ENCODE results near the gene MYO19. TPM values are rescaled to one million over a fixed set of nuclear protein-coding genes. Genes with fewer than 3 reads are reported as not detected.

The MYO19 gene
- total and polyA plus RNA-seq, 9 of the 15 experiments (the other 6 are each of a cell fraction or from before 2014, with no cell fraction given): 21.6 to 176 (median 129) TPM

GRCh38 chr17:36463916-36464764 is 70.5 kb downstream of the MYO19 start (continued):
- TF ChIP-seq, protein P1, sequence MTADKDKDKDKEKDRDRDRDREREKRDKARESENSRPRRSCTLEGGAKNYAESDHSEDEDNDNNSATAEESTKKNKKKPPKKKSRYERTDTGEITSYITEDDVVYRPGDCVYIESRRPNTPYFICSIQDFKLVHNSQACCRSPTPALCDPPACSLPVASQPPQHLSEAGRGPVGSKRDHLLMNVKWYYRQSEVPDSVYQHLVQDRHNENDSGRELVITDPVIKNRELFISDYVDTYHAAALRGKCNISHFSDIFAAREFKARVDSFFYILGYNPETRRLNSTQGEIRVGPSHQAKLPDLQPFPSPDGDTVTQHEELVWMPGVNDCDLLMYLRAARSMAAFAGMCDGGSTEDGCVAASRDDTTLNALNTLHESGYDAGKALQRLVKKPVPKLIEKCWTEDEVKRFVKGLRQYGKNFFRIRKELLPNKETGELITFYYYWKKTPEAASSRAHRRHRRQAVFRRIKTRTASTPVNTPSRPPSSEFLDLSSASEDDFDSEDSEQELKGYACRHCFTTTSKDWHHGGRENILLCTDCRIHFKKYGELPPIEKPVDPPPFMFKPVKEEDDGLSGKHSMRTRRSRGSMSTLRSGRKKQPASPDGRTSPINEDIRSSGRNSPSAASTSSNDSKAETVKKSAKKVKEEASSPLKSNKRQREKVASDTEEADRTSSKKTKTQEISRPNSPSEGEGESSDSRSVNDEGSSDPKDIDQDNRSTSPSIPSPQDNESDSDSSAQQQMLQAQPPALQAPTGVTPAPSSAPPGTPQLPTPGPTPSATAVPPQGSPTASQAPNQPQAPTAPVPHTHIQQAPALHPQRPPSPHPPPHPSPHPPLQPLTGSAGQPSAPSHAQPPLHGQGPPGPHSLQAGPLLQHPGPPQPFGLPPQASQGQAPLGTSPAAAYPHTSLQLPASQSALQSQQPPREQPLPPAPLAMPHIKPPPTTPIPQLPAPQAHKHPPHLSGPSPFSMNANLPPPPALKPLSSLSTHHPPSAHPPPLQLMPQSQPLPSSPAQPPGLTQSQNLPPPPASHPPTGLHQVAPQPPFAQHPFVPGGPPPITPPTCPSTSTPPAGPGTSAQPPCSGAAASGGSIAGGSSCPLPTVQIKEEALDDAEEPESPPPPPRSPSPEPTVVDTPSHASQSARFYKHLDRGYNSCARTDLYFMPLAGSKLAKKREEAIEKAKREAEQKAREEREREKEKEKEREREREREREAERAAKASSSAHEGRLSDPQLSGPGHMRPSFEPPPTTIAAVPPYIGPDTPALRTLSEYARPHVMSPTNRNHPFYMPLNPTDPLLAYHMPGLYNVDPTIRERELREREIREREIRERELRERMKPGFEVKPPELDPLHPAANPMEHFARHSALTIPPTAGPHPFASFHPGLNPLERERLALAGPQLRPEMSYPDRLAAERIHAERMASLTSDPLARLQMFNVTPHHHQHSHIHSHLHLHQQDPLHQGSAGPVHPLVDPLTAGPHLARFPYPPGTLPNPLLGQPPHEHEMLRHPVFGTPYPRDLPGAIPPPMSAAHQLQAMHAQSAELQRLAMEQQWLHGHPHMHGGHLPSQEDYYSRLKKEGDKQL (CRISPR knock-in tag; IDR thresholded peaks at IDR 0.05; ENCODE audit: borderline replicate concordance): no peak
- TF ChIP-seq KLF10 (CRISPR knock-in tag; IDR thresholded peaks at IDR 0.05) (no peak), MIER1 (IDR thresholded peaks at IDR 0.05; ENCODE audit: low read depth) (peak; percentile 97), HDAC6 (IDR thresholded peaks at IDR 0.05; ENCODE audit: low read depth, low read length) (no peak), NFXL1 (CRISPR knock-in tag; IDR thresholded peaks at IDR 0.05) (no peak), ELF4 (CRISPR knock-in tag; IDR thresholded peaks at IDR 0.05) (no peak), CXXC5 (CRISPR knock-in tag; IDR thresholded peaks at IDR 0.05) (peak; percentile 71), STAG1 (CRISPR knock-in tag; IDR thresholded peaks at IDR 0.05; ENCODE audit: borderline replicate concordance) (no peak), MAFG (tag; conservative IDR thresholded peaks at IDR 0.05) (peak; percentile 70), ZNF764 (CRISPR knock-in tag; IDR thresholded peaks at IDR 0.05; ENCODE audit: low read depth) (no peak), SNRNP70 (optimal IDR thresholded peaks at IDR 0.05; ENCODE audit: low read depth, low read length) (no peak), ZNF76 (CRISPR knock-in tag; IDR thresholded peaks at IDR 0.05; ENCODE audit: borderline replicate concordance) (no peak), SREBF2 (CRISPR knock-in tag; IDR thresholded peaks at IDR 0.05) (no peak), E2F3 (CRISPR knock-in tag; IDR thresholded peaks at IDR 0.05) (no peak)
- TF ChIP-seq, protein P2, sequence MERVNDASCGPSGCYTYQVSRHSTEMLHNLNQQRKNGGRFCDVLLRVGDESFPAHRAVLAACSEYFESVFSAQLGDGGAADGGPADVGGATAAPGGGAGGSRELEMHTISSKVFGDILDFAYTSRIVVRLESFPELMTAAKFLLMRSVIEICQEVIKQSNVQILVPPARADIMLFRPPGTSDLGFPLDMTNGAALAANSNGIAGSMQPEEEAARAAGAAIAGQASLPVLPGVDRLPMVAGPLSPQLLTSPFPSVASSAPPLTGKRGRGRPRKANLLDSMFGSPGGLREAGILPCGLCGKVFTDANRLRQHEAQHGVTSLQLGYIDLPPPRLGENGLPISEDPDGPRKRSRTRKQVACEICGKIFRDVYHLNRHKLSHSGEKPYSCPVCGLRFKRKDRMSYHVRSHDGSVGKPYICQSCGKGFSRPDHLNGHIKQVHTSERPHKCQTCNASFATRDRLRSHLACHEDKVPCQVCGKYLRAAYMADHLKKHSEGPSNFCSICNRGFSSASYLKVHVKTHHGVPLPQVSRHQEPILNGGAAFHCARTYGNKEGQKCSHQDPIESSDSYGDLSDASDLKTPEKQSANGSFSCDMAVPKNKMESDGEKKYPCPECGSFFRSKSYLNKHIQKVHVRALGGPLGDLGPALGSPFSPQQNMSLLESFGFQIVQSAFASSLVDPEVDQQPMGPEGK (CRISPR knock-in tag; IDR thresholded peaks at IDR 0.05; ENCODE audit: borderline replicate concordance): no peak

All from K562 (cell line).